Measurements from ENCODE around the gene ADAM17.

Gene ADAM17

GRCh38 chr2:9547262-9547991 is 8.2 kb downstream of the ADAM17 start:
- no peak overlapping the region for H3K27ac Mint-ChIP-seq
- no peaks in the 10 kb centered on the region for H3K27me3 Mint-ChIP-seq
- peak overlapping the region; percentile 64 to 71 for H3K4me3 Mint-ChIP-seq
- no peaks in the 10 kb centered on the region for H3K9me3 Mint-ChIP-seq
- peaks cover 78% of the 10 kb centered on the region for H3K4me1 Mint-ChIP-seq
- DNase-seq (no peak), ATAC-seq (no peak)

GRCh38 chr2:9545502-9545901 is 10.1 kb downstream of the ADAM17 start:
- H3K27ac Mint-ChIP-seq = no peak overlapping the region
- H3K9me3 Mint-ChIP-seq = no peaks in the 10 kb centered on the region
- ATAC-seq (no peak), DNase-seq (no peak)
- H3K4me1 Mint-ChIP-seq = peaks cover 61% of the 10 kb centered on the region
- H3K4me3 Mint-ChIP-seq = no peak overlapping the region
- H3K27me3 Mint-ChIP-seq = no peaks in the 10 kb centered on the region

GRCh38 chr2:9543557-9543956 is 12.1 kb downstream of the ADAM17 start:
- no peaks in the 10 kb centered on the region for H3K27me3 Mint-ChIP-seq
- no peaks in the 10 kb centered on the region for H3K9me3 Mint-ChIP-seq
- peak overlapping the region in 1 of 2 donors; percentile 35 for H3K4me3 Mint-ChIP-seq
- ATAC-seq = peak; percentile 48
- no peak for DNase-seq
- peak overlapping the region in 1 of 2 donors; percentile 70 for H3K27ac Mint-ChIP-seq
- H3K4me1 Mint-ChIP-seq = peaks cover 56% of the 10 kb centered on the region

- Mint-ChIP-seq H3K27ac (no peak overlapping the region), H3K9me3 (no peaks in the 10 kb centered on the region), H3K4me3 (no peak overlapping the region), H3K4me1 (peaks cover 45% of the 10 kb centered on the region), H3K27me3 (no peaks in the 10 kb centered on the region)
- ATAC-seq = no peak
- no peak for DNase-seq
Measured at GRCh38 chr2:9539531-9539930, 16.1 kb downstream of the ADAM17 start.

GRCh38 chr2:9538000-9538507 is 17.6 kb downstream of the ADAM17 start:
- no peak for DNase-seq

GRCh38 chr2:9536504-9536903 is 19.1 kb downstream of the ADAM17 start:
- Mint-ChIP-seq H3K4me3 (no peak overlapping the region), H3K27me3 (no peaks in the 10 kb centered on the region), H3K9me3 (no peaks in the 10 kb centered on the region), H3K4me1 (peaks cover 34% of the 10 kb centered on the region), H3K27ac (no peak overlapping the region)
- ATAC-seq (no peak), DNase-seq (no peak)

More at GRCh38 chr2:9538000-9538507, 17.6 kb downstream of the ADAM17 start:
- no peak overlapping the region for H3K27ac Mint-ChIP-seq
- no peaks in the 10 kb centered on the region for H3K27me3 Mint-ChIP-seq
- peaks cover 34% of the 10 kb centered on the region for H3K4me1 Mint-ChIP-seq
- H3K4me3 Mint-ChIP-seq = no peak overlapping the region
- no peak for ATAC-seq
- no peaks in the 10 kb centered on the region for H3K9me3 Mint-ChIP-seq

- Mint-ChIP-seq H3K4me3 (no peak overlapping the region), H3K27ac (peak overlapping the region in 1 of 2 donors; percentile 23), H3K4me1 (peaks cover 34% of the 10 kb centered on the region), H3K9me3 (no peaks in the 10 kb centered on the region), H3K27me3 (no peaks in the 10 kb centered on the region)
- no peak for ATAC-seq
- DNase-seq = no peak
Measured at GRCh38 chr2:9535177-9535576, 20.5 kb downstream of the ADAM17 start.

- no peak for DNase-seq
- H3K4me3 Mint-ChIP-seq = no peak overlapping the region
- H3K9me3 Mint-ChIP-seq = no peaks in the 10 kb centered on the region
- ATAC-seq = no peak
- peaks cover 31% of the 10 kb centered on the region for H3K4me1 Mint-ChIP-seq
- no peak overlapping the region for H3K27ac Mint-ChIP-seq
- no peaks in the 10 kb centered on the region for H3K27me3 Mint-ChIP-seq
Measured at GRCh38 chr2:9533663-9534062, 22.0 kb downstream of the ADAM17 start.

GRCh38 chr2:9532421-9532820 is 23.2 kb downstream of the ADAM17 start:
- H3K27me3 Mint-ChIP-seq = no peaks in the 10 kb centered on the region
- H3K27ac Mint-ChIP-seq = no peak overlapping the region
- peaks cover 22% of the 10 kb centered on the region for H3K4me1 Mint-ChIP-seq
- H3K9me3 Mint-ChIP-seq = no peaks in the 10 kb centered on the region
- ATAC-seq (no peak), DNase-seq (no peak)
- H3K4me3 Mint-ChIP-seq = no peak overlapping the region

- peaks cover 5% of the 10 kb centered on the region for H3K4me1 Mint-ChIP-seq
- DNase-seq (no peak), ATAC-seq (no peak)
- no peaks in the 10 kb centered on the region for H3K9me3 Mint-ChIP-seq
- no peaks in the 10 kb centered on the region for H3K27me3 Mint-ChIP-seq
- H3K4me3 Mint-ChIP-seq = no peak overlapping the region
- H3K27ac Mint-ChIP-seq = no peak overlapping the region
Measured at GRCh38 chr2:9527995-9528787, 27.4 kb downstream of the ADAM17 start.

- Mint-ChIP-seq H3K27me3 (no peaks in the 10 kb centered on the region), H3K27ac (no peak overlapping the region), H3K9me3 (no peaks in the 10 kb centered on the region), H3K4me3 (no peak overlapping the region), H3K4me1 (peaks cover 5% of the 10 kb centered on the region)
- DNase-seq (no peak), ATAC-seq (no peak)
Measured at GRCh38 chr2:9525266-9525665, 30.4 kb downstream of the ADAM17 start.

- ATAC-seq = no peak
- Mint-ChIP-seq H3K27ac (peak overlapping the region in 1 of 2 donors; percentile 51), H3K4me1 (peaks cover 3% of the 10 kb centered on the region), H3K9me3 (no peaks in the 10 kb centered on the region), H3K4me3 (no peak overlapping the region), H3K27me3 (no peaks in the 10 kb centered on the region)
- DNase-seq = no peak
Measured at GRCh38 chr2:9524291-9524690, 31.3 kb downstream of the ADAM17 start.

GRCh38 chr2:9519250-9519649 is 36.4 kb downstream of the ADAM17 start:
- Mint-ChIP-seq H3K27me3 (no peaks in the 10 kb centered on the region), H3K9me3 (no peaks in the 10 kb centered on the region), H3K27ac (peak overlapping the region in 1 of 2 donors; percentile 48), H3K4me3 (no peak overlapping the region), H3K4me1 (no peaks in the 10 kb centered on the region)
- ATAC-seq (no peak), DNase-seq (no peak)

GRCh38 chr2:9518780-9519179 is 36.9 kb downstream of the ADAM17 start:
- peak overlapping the region in 1 of 2 donors; percentile 48 for H3K27ac Mint-ChIP-seq
- no peak for ATAC-seq
- H3K4me1 Mint-ChIP-seq = no peaks in the 10 kb centered on the region

GRCh38 chr2:9518163-9518562 is 37.5 kb downstream of the ADAM17 start:
- ATAC-seq (no peak), DNase-seq (no peak)
- Mint-ChIP-seq H3K4me3 (no peak overlapping the region), H3K9me3 (no peaks in the 10 kb centered on the region), H3K27ac (no peak overlapping the region), H3K4me1 (no peaks in the 10 kb centered on the region), H3K27me3 (no peaks in the 10 kb centered on the region)

More at GRCh38 chr2:9518780-9519179, 36.9 kb downstream of the ADAM17 start:
- H3K4me3 Mint-ChIP-seq = no peak overlapping the region
- no peaks in the 10 kb centered on the region for H3K9me3 Mint-ChIP-seq
- DNase-seq = no peak
- H3K27me3 Mint-ChIP-seq = no peaks in the 10 kb centered on the region
